Neural cell (in vitro differentiated cells): ENCODE data around the gene DDX24. TPM values are rescaled to one million over a fixed set of nuclear protein-coding genes. Genes with fewer than 3 reads are reported as not detected.

Experiments used
- H2AFZ ChIP-seq: fragments of 200-600, 300-800 bp; sonication (generic), shearing (Covaris generic); 2 replicates; pipeline ENCODE4 v1.6.0; 2014; ENCODE audit warnings: low read depth, mild to moderate bottlenecking, antibody characterized with exemption, low read length, moderate library complexity
- H3F3A ChIP-seq: fragments of 200-600 bp; shearing (Covaris generic); 2 replicates; pipeline ENCODE4 v1.6.1; 2016; ENCODE audit warnings: mild to moderate bottlenecking, moderate library complexity, mixed read lengths, antibody characterized with exemption, low read length; ENCODE audit not compliant: insufficient read depth, poor library complexity, severe bottlenecking
- H3K27ac ChIP-seq: fragments of 200-600, 300-800 bp; sonication (generic), shearing (Covaris generic); 2 replicates; pipeline ENCODE4 v1.5.1; 2014; ENCODE audit warnings: mild to moderate bottlenecking, low read length, moderate library complexity
- H3K27me3 ChIP-seq: fragments of 300-800, 200-600 bp; sonication (generic), shearing (Covaris generic); 2 replicates; pipeline ENCODE4 v1.6.0; 2014; ENCODE audit warnings: mild to moderate bottlenecking, low read depth, low read length, moderate library complexity; ENCODE audit not compliant: insufficient read depth
- H3K36me3 ChIP-seq: fragments of 300-800, 200-600 bp; sonication (generic), shearing (Covaris generic); 2 replicates; pipeline ENCODE4 v1.5.1; 2014; ENCODE audit warnings: mild to moderate bottlenecking, antibody characterized with exemption, low read length, moderate library complexity; ENCODE audit not compliant: insufficient read depth
- H3K4me2 ChIP-seq: fragments of 300-800, 200-600 bp; sonication (generic), shearing (Covaris generic); 2 replicates; pipeline ENCODE4 v1.6.0; 2014; ENCODE audit warnings: mild to moderate bottlenecking, low read length
- H3K4me3 ChIP-seq: fragments of 300-800, 200-600 bp; sonication (generic), shearing (Covaris generic); 2 replicates; pipeline ENCODE4 v1.5.1; 2014; ENCODE audit warnings: mild to moderate bottlenecking, low read length, moderate library complexity
- H3K79me2 ChIP-seq: fragments of 200-600 bp; shearing (Covaris generic); replicated peaks from 2 replicates; pipeline ENCODE4 v1.6.0; 2014; ENCODE audit warnings: mild to moderate bottlenecking, low read length, moderate library complexity; ENCODE audit not compliant: insufficient read depth
- H3K9ac ChIP-seq: fragments of 300-800, 200-600 bp; sonication (generic), shearing (Covaris generic); 2 replicates; pipeline ENCODE4 v1.6.1; 2016; ENCODE audit warnings: mild to moderate bottlenecking, low read length, mixed read lengths
- H3K9me2 ChIP-seq: fragments of 200-600 bp; shearing (Covaris generic); 2 replicates; pipeline ENCODE4 v1.6.1; 2016; ENCODE audit warnings: mild to moderate bottlenecking, low read length, mixed read lengths; ENCODE audit not compliant: insufficient read depth
- H3K9me3 ChIP-seq: fragments of 200-600, 300-800 bp; sonication (generic), shearing (Covaris generic); 2 replicates; pipeline ENCODE4 v1.6.1; 2016; ENCODE audit warnings: mild to moderate bottlenecking, mixed run types, low read length, moderate library complexity, mixed read lengths
- H4K20me1 ChIP-seq: fragments of 200-600 bp; shearing (Covaris generic); 2 replicates; pipeline ENCODE4 v1.6.1; 2016; ENCODE audit warnings: mild to moderate bottlenecking, mixed run types; ENCODE audit not compliant: insufficient read depth
- CTCF ChIP-seq: fragments of 450-650 bp; IDR thresholded peaks from 2 replicates; pipeline ENCODE4 v1.5.1; 2014; ENCODE audit warnings: antibody characterized with exemption, mild to moderate bottlenecking, moderate library complexity; ENCODE audit not compliant: poor library complexity, severe bottlenecking
- EP300 ChIP-seq: fragments of 450-650 bp; conservative IDR thresholded peaks from 2 replicates; pipeline ENCODE4 v1.6.1; 2014; ENCODE audit warnings: antibody characterized with exemption, mild to moderate bottlenecking, moderate library complexity; ENCODE audit not compliant: poor library complexity, severe bottlenecking
- EZH2 ChIP-seq: fragments of 200-600, 300-800 bp; shearing (Covaris generic), sonication (generic); IDR thresholded peaks from 2 replicates; pipeline ENCODE4 v1.6.1; 2014; ENCODE audit warnings: antibody characterized with exemption, low read length, borderline replicate concordance, mild to moderate bottlenecking; ENCODE audit not compliant: insufficient read depth, poor library complexity, severe bottlenecking
- MXI1 ChIP-seq: fragments of 450-650 bp; conservative IDR thresholded peaks from 2 replicates; pipeline ENCODE4 v1.6.1; 2014; ENCODE audit warnings: antibody characterized with exemption, mild to moderate bottlenecking; ENCODE audit not compliant: poor library complexity, severe bottlenecking
- POLR2AphosphoS5 ChIP-seq: IDR thresholded peaks from 2 replicates; pipeline ENCODE4 v1.6.1; 2012
- RAD21 ChIP-seq: fragments of 450-650 bp; conservative IDR thresholded peaks from 2 replicates; pipeline ENCODE4 v1.6.1; 2014; ENCODE audit warnings: antibody characterized with exemption, mild to moderate bottlenecking, moderate library complexity
- REST ChIP-seq: IDR thresholded peaks from 2 replicates; pipeline ENCODE4 v1.6.1; 2012; ENCODE audit warnings: borderline replicate concordance
- SMC3 ChIP-seq: fragments of 450-650 bp; conservative IDR thresholded peaks from 2 replicates; pipeline ENCODE4 v1.6.1; 2014; ENCODE audit warnings: antibody characterized with exemption, mild to moderate bottlenecking, moderate library complexity; ENCODE audit not compliant: poor library complexity
- TAF1 ChIP-seq: IDR thresholded peaks from 2 replicates; pipeline ENCODE4 v1.6.1; 2012; ENCODE audit warnings: low read depth
- polyA plus RNA-seq: library from polyadenylated mRNA; depleted of rRNA; stranded (reverse); fragments of >200 nt; gene quantifications from 2 replicates; pipeline ENCODE4 v1.2.3, GENCODE V29; 2014

The DDX24 gene
- polyA plus RNA-seq, 1 donor from 2014 or later, result 177 TPM

- Histone ChIP-seq H3K79me2 (no peaks in the 10 kb centered on the region), H3K9ac (no peak overlapping the region), H2AFZ (no peak overlapping the region), H4K20me1 (no peaks in the 10 kb centered on the region), H3K4me2 (no peak overlapping the region), H3K4me3 (no peak overlapping the region), H3K9me3 (no peaks in the 10 kb centered on the region), H3K36me3 (no peaks in the 10 kb centered on the region), H3K9me2 (no peaks in the 10 kb centered on the region), H3K27ac (no peak overlapping the region), H3F3A (no peaks in the 10 kb centered on the region), H3K27me3 (no peaks in the 10 kb centered on the region)
- no peak for TF ChIP-seq MXI1
- TF ChIP-seq RAD21, result peak; percentile 77
- peak; percentile 86 for TF ChIP-seq CTCF
- TF ChIP-seq SMC3, result peak; percentile 78
These were observed 79.3 kb downstream of the DDX24 start for GRCh38 chr14:94001501-94002396.

- no peaks in the 10 kb centered on the region for H3K9me2 ChIP-seq
These were observed 80.0 kb downstream of the DDX24 start for GRCh38 chr14:94001016-94001415.

More at GRCh38 chr14:94001016-94001415, 80.0 kb downstream of the DDX24 start:
- no peak overlapping the region for H3K9ac ChIP-seq
- no peaks in the 10 kb centered on the region for H3K79me2 ChIP-seq
- H3F3A ChIP-seq, result no peaks in the 10 kb centered on the region
- H3K36me3 ChIP-seq, result no peaks in the 10 kb centered on the region
- no peaks in the 10 kb centered on the region for H3K9me3 ChIP-seq
- H4K20me1 ChIP-seq, result no peaks in the 10 kb centered on the region
- TF ChIP-seq TAF1 (no peak), EZH2 (no peak), MXI1 (no peak), REST (no peak), RAD21 (no peak), CTCF (no peak), POLR2AphosphoS5 (no peak), SMC3 (no peak), EP300 (no peak)
- no peaks in the 10 kb centered on the region for H3K27me3 ChIP-seq
- H3K4me2 ChIP-seq, result no peak overlapping the region
- H3K4me3 ChIP-seq, result no peak overlapping the region
- H2AFZ ChIP-seq, result no peak overlapping the region
- no peak overlapping the region for H3K27ac ChIP-seq
